ENCODE results near the gene ABCA8. TPM values are rescaled to one million over a fixed set of nuclear protein-coding genes. Genes with fewer than 3 reads are reported as not detected.

ABCA8 gene
- total RNA-seq, 1 experiment from 2014 or later, result 0.15 TPM

DNA sequence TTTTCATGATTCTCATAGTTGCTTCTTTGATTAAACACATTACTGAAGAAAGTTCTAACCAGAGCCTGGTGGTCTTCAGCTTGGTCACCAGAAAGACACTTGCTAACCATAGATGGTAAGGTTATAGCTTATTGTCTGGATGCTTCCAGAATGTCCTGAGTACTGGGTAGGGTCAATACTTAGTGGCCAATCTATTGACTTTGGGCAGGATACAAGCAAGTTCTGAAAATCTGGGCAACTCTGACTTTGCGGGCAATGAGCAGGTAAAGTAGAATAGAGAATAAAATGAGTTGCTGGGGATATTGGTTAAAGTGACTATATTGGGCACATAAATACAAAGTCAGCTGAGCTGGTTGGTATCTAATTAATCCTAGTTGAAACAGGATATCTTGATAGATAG is 63.0 kb downstream of the ABCA8 start (continued):
- TF ChIP-seq, protein P1, sequence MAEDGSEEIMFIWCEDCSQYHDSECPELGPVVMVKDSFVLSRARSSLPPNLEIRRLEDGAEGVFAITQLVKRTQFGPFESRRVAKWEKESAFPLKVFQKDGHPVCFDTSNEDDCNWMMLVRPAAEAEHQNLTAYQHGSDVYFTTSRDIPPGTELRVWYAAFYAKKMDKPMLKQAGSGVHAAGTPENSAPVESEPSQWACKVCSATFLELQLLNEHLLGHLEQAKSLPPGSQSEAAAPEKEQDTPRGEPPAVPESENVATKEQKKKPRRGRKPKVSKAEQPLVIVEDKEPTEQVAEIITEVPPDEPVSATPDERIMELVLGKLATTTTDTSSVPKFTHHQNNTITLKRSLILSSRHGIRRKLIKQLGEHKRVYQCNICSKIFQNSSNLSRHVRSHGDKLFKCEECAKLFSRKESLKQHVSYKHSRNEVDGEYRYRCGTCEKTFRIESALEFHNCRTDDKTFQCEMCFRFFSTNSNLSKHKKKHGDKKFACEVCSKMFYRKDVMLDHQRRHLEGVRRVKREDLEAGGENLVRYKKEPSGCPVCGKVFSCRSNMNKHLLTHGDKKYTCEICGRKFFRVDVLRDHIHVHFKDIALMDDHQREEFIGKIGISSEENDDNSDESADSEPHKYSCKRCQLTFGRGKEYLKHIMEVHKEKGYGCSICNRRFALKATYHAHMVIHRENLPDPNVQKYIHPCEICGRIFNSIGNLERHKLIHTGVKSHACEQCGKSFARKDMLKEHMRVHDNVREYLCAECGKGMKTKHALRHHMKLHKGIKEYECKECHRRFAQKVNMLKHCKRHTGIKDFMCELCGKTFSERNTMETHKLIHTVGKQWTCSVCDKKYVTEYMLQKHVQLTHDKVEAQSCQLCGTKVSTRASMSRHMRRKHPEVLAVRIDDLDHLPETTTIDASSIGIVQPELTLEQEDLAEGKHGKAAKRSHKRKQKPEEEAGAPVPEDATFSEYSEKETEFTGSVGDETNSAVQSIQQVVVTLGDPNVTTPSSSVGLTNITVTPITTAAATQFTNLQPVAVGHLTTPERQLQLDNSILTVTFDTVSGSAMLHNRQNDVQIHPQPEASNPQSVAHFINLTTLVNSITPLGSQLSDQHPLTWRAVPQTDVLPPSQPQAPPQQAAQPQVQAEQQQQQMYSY (CRISPR knock-in tag; IDR thresholded peaks at IDR 0.05), result no peak
- TF ChIP-seq PRRX2 (CRISPR knock-in tag; IDR thresholded peaks at IDR 0.05) (no peak), SMAD3 (CRISPR knock-in tag; IDR thresholded peaks at IDR 0.05; ENCODE audit: borderline replicate concordance) (no peak)

DNA sequence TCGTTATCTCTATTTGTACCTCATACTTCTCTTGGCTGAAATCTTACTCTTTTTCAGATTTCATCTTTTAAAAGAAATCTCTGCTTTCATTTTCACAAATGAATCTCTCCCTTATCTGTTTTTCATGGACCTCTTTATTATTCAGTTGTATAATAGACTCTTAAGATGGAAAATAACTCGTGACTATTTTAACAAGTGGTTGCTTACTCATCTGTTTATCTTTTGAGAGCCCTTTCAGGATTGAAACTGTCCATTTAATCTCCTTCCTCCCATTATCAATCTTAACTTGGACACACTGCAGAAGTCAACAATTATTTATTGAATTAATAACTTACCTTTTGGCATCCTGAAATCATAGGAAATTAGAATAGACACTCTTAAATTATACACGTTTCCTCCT is 68.8 kb downstream of the ABCA8 start:
- TF ChIP-seq NR2C2 (CRISPR knock-in tag; IDR thresholded peaks at IDR 0.05) (no peak), ETV6 (CRISPR knock-in tag; IDR thresholded peaks at IDR 0.05) (no peak), NFE2L1 (CRISPR knock-in tag; IDR thresholded peaks at IDR 0.05) (no peak), FOXK1 (CRISPR knock-in tag; IDR thresholded peaks at IDR 0.05) (no peak), ZNF416 (CRISPR knock-in tag; IDR thresholded peaks at IDR 0.05) (no peak), ZNF671 (CRISPR knock-in tag; IDR thresholded peaks at IDR 0.05) (no peak), NR1H2 (CRISPR knock-in tag; IDR thresholded peaks at IDR 0.05) (no peak), ATF1 (CRISPR knock-in tag; IDR thresholded peaks at IDR 0.05) (no peak), EMX1 (CRISPR knock-in tag; IDR thresholded peaks at IDR 0.05) (no peak), ZBTB21 (CRISPR knock-in tag; IDR thresholded peaks at IDR 0.05; ENCODE audit: borderline replicate concordance) (no peak), ZNF396 (CRISPR knock-in tag; IDR thresholded peaks at IDR 0.05; ENCODE audit: borderline replicate concordance) (no peak), TEAD4 (CRISPR knock-in tag; IDR thresholded peaks at IDR 0.05) (no peak)
- TF ChIP-seq, protein P2, sequence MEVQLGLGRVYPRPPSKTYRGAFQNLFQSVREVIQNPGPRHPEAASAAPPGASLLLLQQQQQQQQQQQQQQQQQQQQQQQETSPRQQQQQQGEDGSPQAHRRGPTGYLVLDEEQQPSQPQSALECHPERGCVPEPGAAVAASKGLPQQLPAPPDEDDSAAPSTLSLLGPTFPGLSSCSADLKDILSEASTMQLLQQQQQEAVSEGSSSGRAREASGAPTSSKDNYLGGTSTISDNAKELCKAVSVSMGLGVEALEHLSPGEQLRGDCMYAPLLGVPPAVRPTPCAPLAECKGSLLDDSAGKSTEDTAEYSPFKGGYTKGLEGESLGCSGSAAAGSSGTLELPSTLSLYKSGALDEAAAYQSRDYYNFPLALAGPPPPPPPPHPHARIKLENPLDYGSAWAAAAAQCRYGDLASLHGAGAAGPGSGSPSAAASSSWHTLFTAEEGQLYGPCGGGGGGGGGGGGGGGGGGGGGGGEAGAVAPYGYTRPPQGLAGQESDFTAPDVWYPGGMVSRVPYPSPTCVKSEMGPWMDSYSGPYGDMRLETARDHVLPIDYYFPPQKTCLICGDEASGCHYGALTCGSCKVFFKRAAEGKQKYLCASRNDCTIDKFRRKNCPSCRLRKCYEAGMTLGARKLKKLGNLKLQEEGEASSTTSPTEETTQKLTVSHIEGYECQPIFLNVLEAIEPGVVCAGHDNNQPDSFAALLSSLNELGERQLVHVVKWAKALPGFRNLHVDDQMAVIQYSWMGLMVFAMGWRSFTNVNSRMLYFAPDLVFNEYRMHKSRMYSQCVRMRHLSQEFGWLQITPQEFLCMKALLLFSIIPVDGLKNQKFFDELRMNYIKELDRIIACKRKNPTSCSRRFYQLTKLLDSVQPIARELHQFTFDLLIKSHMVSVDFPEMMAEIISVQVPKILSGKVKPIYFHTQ (CRISPR knock-in tag; IDR thresholded peaks at IDR 0.05), result no peak
- TF ChIP-seq, protein P3, sequence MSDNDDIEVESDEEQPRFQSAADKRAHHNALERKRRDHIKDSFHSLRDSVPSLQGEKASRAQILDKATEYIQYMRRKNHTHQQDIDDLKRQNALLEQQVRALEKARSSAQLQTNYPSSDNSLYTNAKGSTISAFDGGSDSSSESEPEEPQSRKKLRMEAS (CRISPR knock-in tag; IDR thresholded peaks at IDR 0.05), result no peak

DNA sequence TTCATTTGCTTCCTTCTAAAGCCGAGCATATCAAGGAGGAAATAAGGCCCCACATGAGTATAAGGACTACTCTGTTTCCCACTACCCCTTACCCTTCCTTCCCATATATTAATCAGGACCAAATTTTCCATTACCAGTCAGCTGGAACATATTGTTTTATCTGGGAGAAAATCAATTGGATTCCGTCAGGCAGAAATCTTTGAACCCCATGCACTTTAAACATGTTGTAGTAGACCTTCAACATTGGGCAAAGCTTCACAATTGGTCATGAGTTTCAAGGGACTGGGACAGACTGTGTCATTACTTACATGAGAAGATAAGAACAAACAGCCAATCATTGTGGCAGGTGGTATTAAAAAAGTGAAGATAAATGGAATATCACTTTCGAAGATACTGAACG is 70.3 kb downstream of the ABCA8 start:
- H3K27me3 Mint-ChIP-seq (ENCODE audit: low read depth), result no peaks in the 10 kb centered on the region
- TF ChIP-seq, protein P4, sequence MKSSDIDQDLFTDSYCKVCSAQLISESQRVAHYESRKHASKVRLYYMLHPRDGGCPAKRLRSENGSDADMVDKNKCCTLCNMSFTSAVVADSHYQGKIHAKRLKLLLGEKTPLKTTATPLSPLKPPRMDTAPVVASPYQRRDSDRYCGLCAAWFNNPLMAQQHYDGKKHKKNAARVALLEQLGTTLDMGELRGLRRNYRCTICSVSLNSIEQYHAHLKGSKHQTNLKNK (CRISPR knock-in tag; IDR thresholded peaks at IDR 0.05), result no peak
- no peak for TF ChIP-seq ZNF263 (CRISPR knock-in tag; IDR thresholded peaks at IDR 0.05; ENCODE audit: low read depth)
- TF ChIP-seq, protein P5, sequence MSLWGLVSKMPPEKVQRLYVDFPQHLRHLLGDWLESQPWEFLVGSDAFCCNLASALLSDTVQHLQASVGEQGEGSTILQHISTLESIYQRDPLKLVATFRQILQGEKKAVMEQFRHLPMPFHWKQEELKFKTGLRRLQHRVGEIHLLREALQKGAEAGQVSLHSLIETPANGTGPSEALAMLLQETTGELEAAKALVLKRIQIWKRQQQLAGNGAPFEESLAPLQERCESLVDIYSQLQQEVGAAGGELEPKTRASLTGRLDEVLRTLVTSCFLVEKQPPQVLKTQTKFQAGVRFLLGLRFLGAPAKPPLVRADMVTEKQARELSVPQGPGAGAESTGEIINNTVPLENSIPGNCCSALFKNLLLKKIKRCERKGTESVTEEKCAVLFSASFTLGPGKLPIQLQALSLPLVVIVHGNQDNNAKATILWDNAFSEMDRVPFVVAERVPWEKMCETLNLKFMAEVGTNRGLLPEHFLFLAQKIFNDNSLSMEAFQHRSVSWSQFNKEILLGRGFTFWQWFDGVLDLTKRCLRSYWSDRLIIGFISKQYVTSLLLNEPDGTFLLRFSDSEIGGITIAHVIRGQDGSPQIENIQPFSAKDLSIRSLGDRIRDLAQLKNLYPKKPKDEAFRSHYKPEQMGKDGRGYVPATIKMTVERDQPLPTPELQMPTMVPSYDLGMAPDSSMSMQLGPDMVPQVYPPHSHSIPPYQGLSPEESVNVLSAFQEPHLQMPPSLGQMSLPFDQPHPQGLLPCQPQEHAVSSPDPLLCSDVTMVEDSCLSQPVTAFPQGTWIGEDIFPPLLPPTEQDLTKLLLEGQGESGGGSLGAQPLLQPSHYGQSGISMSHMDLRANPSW (CRISPR knock-in tag; conservative IDR thresholded peaks at IDR 0.05; ENCODE audit: low read depth), result no peak
- TF ChIP-seq, protein P6, sequence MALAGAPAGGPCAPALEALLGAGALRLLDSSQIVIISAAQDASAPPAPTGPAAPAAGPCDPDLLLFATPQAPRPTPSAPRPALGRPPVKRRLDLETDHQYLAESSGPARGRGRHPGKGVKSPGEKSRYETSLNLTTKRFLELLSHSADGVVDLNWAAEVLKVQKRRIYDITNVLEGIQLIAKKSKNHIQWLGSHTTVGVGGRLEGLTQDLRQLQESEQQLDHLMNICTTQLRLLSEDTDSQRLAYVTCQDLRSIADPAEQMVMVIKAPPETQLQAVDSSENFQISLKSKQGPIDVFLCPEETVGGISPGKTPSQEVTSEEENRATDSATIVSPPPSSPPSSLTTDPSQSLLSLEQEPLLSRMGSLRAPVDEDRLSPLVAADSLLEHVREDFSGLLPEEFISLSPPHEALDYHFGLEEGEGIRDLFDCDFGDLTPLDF (CRISPR knock-in tag; IDR thresholded peaks at IDR 0.05), result no peak
- TF ChIP-seq, protein P1 (CRISPR knock-in tag; IDR thresholded peaks at IDR 0.05), result no peak

More for the DNA sequence above, 68.8 kb downstream of the ABCA8 start:
- no peak for DNase-seq (ENCODE audit: low spot score)
- Mint-ChIP-seq H3K9me3 (no peaks in the 10 kb centered on the region), H3K27ac (no peak overlapping the region), H3K27me3 (ENCODE audit: low read depth) (no peaks in the 10 kb centered on the region), H3K4me3 (no peak overlapping the region), H3K4me1 (no peaks in the 10 kb centered on the region), H3K36me3 (no peaks in the 10 kb centered on the region)
- ChIA-PET CTCF (no interaction called here), POLR2A (no interaction called here)
- ATAC-seq, result no peak

More for the DNA sequence above, 70.3 kb downstream of the ABCA8 start:
- peaks cover 3% of the 10 kb centered on the region; the same call in 1 of the 2 replicates for H3K36me3 Mint-ChIP-seq
- H3K9me3 Mint-ChIP-seq, result peaks cover 10% of the 10 kb centered on the region
- ATAC-seq (no peak), DNase-seq (ENCODE audit: low spot score) (no peak)
- H3K4me3 Mint-ChIP-seq, result no peak overlapping the region
- H3K27ac Mint-ChIP-seq, result no peak overlapping the region
- POLR2A ChIA-PET, result no interaction called here
- H3K4me1 Mint-ChIP-seq, result no peaks in the 10 kb centered on the region
- CTCF ChIA-PET, result no interaction called here
